MM.1S (cell line): Measurements from ENCODE around the gene BET1.

Experiments
- EZH2 ChIP-seq: fragments of 300-600 bp; sonication (generic); optimal IDR thresholded peaks from 2 replicates; pipeline ENCODE3; 2017; ENCODE audit warnings: low read depth, mild to moderate bottlenecking, antibody characterized with exemption, low read length, mixed read lengths
- EZH2phosphoT487 ChIP-seq: fragments of 300-600 bp; sonication (generic); IDR thresholded peaks from 2 replicates; pipeline ENCODE4 v1.6.1; 2018; ENCODE audit warnings: antibody characterized with exemption, low read length
- TF ChIP-seq, protein P1 (sequence below): fragments of 300-600 bp; sonication (generic); IDR thresholded peaks from 2 replicates; pipeline ENCODE4 v1.5.1; 2016; ENCODE audit warnings: antibody characterized with exemption, low read length, mixed read lengths

DNA sequence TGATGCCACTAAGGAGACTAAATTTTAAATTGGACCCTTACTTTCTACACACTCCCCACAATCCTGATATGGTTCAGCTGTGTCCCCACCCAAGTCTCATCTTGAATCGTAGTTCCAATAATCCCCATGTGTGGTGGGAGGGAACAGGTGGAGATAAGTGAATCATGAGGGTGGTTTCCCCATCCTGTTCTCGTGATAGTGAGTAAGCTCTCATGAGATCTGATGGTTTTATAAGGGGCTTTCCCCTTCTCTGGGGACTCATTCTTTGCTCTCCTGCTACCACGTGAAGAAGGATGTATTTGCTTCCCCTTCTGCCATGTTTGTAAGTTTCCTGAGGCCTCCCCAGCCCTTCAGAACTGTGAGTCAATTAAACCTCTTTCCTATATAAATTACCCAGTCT is 18.4 kb upstream of the BET1 start:
- TF ChIP-seq, protein P1, sequence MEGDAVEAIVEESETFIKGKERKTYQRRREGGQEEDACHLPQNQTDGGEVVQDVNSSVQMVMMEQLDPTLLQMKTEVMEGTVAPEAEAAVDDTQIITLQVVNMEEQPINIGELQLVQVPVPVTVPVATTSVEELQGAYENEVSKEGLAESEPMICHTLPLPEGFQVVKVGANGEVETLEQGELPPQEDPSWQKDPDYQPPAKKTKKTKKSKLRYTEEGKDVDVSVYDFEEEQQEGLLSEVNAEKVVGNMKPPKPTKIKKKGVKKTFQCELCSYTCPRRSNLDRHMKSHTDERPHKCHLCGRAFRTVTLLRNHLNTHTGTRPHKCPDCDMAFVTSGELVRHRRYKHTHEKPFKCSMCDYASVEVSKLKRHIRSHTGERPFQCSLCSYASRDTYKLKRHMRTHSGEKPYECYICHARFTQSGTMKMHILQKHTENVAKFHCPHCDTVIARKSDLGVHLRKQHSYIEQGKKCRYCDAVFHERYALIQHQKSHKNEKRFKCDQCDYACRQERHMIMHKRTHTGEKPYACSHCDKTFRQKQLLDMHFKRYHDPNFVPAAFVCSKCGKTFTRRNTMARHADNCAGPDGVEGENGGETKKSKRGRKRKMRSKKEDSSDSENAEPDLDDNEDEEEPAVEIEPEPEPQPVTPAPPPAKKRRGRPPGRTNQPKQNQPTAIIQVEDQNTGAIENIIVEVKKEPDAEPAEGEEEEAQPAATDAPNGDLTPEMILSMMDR = no peak
- no peak for TF ChIP-seq EZH2
- TF ChIP-seq EZH2phosphoT487 = no peak
